ENCODE data around the gene TSPAN12.

- TF ChIP-seq CTCF (IDR thresholded peaks at IDR 0.05) = no peak
- no peak for TF ChIP-seq POLR2A (IDR thresholded peaks at IDR 0.05)
These were observed 38.1 kb downstream of the TSPAN12 start for GRCh38 chr7:120819861-120820260.

Data from adrenal gland (tissue), 5 donors.